ENCODE data around the gene PTRHD1.

GRCh38 chr2:24779116-24779515 is 14.1 kb downstream of the PTRHD1 start:
- TF ChIP-seq REST (IDR thresholded peaks at IDR 0.05; ENCODE audit: borderline replicate concordance) (no peak), CTCF (IDR thresholded peaks at IDR 0.05; ENCODE audit: poor library complexity, severe bottlenecking) (no peak)

Measured in neural cell (in vitro differentiated cells).